AG04450 (cell line): ENCODE measurements around the gene TNFRSF12A. TPM values are rescaled to one million over a fixed set of nuclear protein-coding genes. Genes with fewer than 3 reads are reported as not detected.

Experiments
- CTCF ChIA-PET: fragments of 300-600, 350-600 bp; formaldehyde crosslinking; extraction: SDS; loops from one replicate; lab custom pipeline; 2022; ENCODE audit warnings: antibody characterized with exemption, inconsistent platforms; lab: Charles Lee
- POLR2A ChIA-PET: fragments of 350-600 bp; formaldehyde crosslinking; extraction: SDS; loops from one replicate; lab custom pipeline; 2021; ENCODE audit warnings: antibody characterized with exemption, inconsistent platforms; lab: Yijun Ruan, JAX
- DNase-seq: peaks from one replicate; pipeline ENCODE4 v3.0.0-alpha.2; 2011; ENCODE audit warnings: low read depth, low spot score
- H3K27ac ChIP-seq: one replicate; pipeline ENCODE4 v1.5.1; 2012; ENCODE audit warnings: low read depth, low read length, control low read depth
- H3K27me3 ChIP-seq: one replicate; pipeline ENCODE4 v1.6.0; 2012; ENCODE audit warnings: low read length; ENCODE audit not compliant: control insufficient read depth, insufficient read depth
- H3K4me3 ChIP-seq: 2 replicates; pipeline ENCODE4 v1.5.1; 2011; ENCODE audit warnings: mild to moderate bottlenecking, low read depth, low read length, control low read depth
- H3K9me3 ChIP-seq: 2 replicates; pipeline ENCODE4 v1.5.1; 2012; ENCODE audit warnings: low read length; ENCODE audit not compliant: control insufficient read depth, insufficient read depth
- CTCF ChIP-seq: IDR thresholded peaks from 2 replicates; pipeline ENCODE4 v1.5.1; 2011; ENCODE audit warnings: low read depth, low read length, control low read depth, inconsistent platforms
- polyA plus RNA-seq: library from polyadenylated mRNA; depleted of rRNA; stranded (reverse); fragments of >200 nt; gene quantifications from 2 replicates; pipeline ENCODE4 v1.2.3, GENCODE V29; 2011

The TNFRSF12A gene
- polyA plus RNA-seq, 1 experiment: 67.3 TPM

- POLR2A ChIA-PET: no interaction called here
- Histone ChIP-seq H3K9me3 (peaks cover 5% of the 10 kb centered on the region; the same call in 1 of the 2 replicates), H3K27ac (no peak overlapping the region), H3K27me3 (no peaks in the 10 kb centered on the region), H3K4me3 (no peak overlapping the region)
- CTCF ChIA-PET: interaction anchor here (1.5 kb wide), 1 partner anchor 14 kb away, joined by 5 read pairs; no protein-coding TSS in a partner anchor
- TF ChIP-seq CTCF: no peak
- no peak for DNase-seq
Measured at GRCh38 chr16:2976201-2976600, 44.0 kb upstream of the TNFRSF12A start.

GRCh38 chr16:2976673-2977072, 43.5 kb upstream of the TNFRSF12A start:
- DNase-seq: no peak
- Histone ChIP-seq H3K4me3 (no peak overlapping the region), H3K27me3 (no peaks in the 10 kb centered on the region), H3K27ac (no peak overlapping the region), H3K9me3 (peaks cover 5% of the 10 kb centered on the region; the same call in 1 of the 2 replicates)
- CTCF ChIA-PET: no interaction called here
- POLR2A ChIA-PET: no interaction called here
- TF ChIP-seq CTCF: no peak

- TF ChIP-seq CTCF: no peak
- no peak for DNase-seq
- CTCF ChIA-PET: interaction anchor here (0.6 kb wide), 2 partner anchors 25 to 305 kb away, joined by 4 to 5 read pairs; no protein-coding TSS in a partner anchor
- no peak overlapping the region for H3K4me3 ChIP-seq
- no peaks in the 10 kb centered on the region for H3K27me3 ChIP-seq
- H3K27ac ChIP-seq: no peak overlapping the region
- H3K9me3 ChIP-seq: peaks cover 5% of the 10 kb centered on the region; the same call in 1 of the 2 replicates
- POLR2A ChIA-PET: no interaction called here
Measured at GRCh38 chr16:2977440-2977839, 42.7 kb upstream of the TNFRSF12A start.

GRCh38 chr16:2979669-2980226, 40.4 kb upstream of the TNFRSF12A start:
- peak overlapping the region; percentile 80 for H3K4me3 ChIP-seq
- CTCF ChIA-PET: no interaction called here
- DNase-seq: no peak
- H3K27ac ChIP-seq: no peak overlapping the region
- POLR2A ChIA-PET: interaction anchor here (0.5 to 2.1 kb wide), 4 partner anchors 10 to 74 kb away, joined by 3 to 10 read pairs (median 8); partner anchors contain the start of genes PAQR4 and TNFRSF12A
- no peaks in the 10 kb centered on the region for H3K27me3 ChIP-seq
- H3K9me3 ChIP-seq: peaks cover 5% of the 10 kb centered on the region; the same call in 1 of the 2 replicates
- no peak for TF ChIP-seq CTCF
